ENCODE measurements around the gene ITPR2.

DNA sequence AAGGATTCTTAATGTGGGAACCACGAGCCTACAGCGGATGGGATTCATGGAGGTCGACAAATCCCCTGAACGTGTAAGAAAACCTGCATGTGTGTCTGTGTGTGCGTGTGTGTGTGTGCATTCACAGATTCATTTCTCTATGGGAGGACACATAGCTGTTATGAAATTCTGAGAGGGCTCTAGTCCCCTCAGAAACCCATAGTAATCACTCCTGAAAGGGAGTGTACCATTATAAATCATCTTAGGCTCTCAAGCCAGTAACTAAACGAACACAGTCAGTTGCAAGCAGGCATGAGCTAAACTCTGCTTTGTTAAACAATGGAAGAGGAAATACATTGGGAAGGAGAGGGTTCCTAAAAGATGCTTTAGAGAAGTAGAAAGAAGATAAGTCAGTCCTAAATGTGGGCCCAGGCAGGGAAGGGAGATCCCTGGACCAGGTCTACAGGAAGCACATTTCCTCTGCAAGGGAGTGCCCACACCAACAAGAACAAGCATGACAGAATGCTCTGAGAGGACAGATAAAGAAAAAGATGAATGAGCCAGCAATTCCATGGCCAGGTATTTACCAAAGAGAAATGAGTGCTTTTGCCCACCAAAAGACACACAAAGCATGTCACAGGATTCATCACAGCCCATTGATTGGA lies 91.3 kb downstream of the ITPR2 start:
- TF ChIP-seq, protein P1, sequence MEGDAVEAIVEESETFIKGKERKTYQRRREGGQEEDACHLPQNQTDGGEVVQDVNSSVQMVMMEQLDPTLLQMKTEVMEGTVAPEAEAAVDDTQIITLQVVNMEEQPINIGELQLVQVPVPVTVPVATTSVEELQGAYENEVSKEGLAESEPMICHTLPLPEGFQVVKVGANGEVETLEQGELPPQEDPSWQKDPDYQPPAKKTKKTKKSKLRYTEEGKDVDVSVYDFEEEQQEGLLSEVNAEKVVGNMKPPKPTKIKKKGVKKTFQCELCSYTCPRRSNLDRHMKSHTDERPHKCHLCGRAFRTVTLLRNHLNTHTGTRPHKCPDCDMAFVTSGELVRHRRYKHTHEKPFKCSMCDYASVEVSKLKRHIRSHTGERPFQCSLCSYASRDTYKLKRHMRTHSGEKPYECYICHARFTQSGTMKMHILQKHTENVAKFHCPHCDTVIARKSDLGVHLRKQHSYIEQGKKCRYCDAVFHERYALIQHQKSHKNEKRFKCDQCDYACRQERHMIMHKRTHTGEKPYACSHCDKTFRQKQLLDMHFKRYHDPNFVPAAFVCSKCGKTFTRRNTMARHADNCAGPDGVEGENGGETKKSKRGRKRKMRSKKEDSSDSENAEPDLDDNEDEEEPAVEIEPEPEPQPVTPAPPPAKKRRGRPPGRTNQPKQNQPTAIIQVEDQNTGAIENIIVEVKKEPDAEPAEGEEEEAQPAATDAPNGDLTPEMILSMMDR (IDR thresholded peaks at IDR 0.05) = no peak
- no peak for TF ChIP-seq POLR2A (IDR thresholded peaks at IDR 0.05)

All from Peyer's patch (tissue), 4 donors.